Measurements from ENCODE around the gene FBXO9. TPM values are rescaled to one million over a fixed set of nuclear protein-coding genes. Genes with fewer than 3 reads are reported as not detected.
A peak's percentile ranks its signal among the peaks of the same experiment; 100 is the strongest.

Gene FBXO9
- total RNA-seq, 4 donors from 2014 or later: 50.5 to 166 (median 64.2) TPM

- no peak overlapping the region for H3K4me3 ChIP-seq
- no peaks in the 10 kb centered on the region for H3K9me3 ChIP-seq
- H3K27ac ChIP-seq: no peak overlapping the region
- intact Hi-C loops (cut with DNase I; ENCODE audit: low total_unique reads): no loop called here
- 74 to 88% methylated on average over 3 to 5 of the region's 5 CpGs for WGBS, 2 donors (ENCODE audit: low coverage in 1 of 2)
- in situ Hi-C loops (cut with MboI; ENCODE audit: low pct_ligation_motif_present in 1 of 4, low pct_unique_long_range_greater_than_20kb in 1 of 4, low sequenced_read_pairs in 3 of 4): loop anchor here in 2 of 4 donors (10.0 kb wide), 1 partner anchor 61 kb away; the partner anchor contains the start of gene GSTA4 (in 2 of the 2)
- H3K27me3 ChIP-seq: no peaks in the 10 kb centered on the region
- H3K4me1 ChIP-seq: peaks cover 23 to 48% (median 31%) of the 10 kb centered on the region in 4 donors
- no peaks in the 10 kb centered on the region for H3K36me3 ChIP-seq
- DNase-seq: no peak
- no peak for TF ChIP-seq CTCF (IDR thresholded peaks at IDR 0.05)
- no peak for TF ChIP-seq POLR2AphosphoS5 (IDR thresholded peaks at IDR 0.05)
- no peak for TF ChIP-seq EP300 (IDR thresholded peaks at IDR 0.05; ENCODE audit: low read depth)
- TF ChIP-seq POLR2A (IDR thresholded peaks at IDR 0.05): no peak
Observed at GRCh38 chr6:53055873-53056272, 9.3 kb upstream of the FBXO9 start.

GRCh38 chr6:53056273-53056672 is 8.9 kb upstream of the FBXO9 start:
- Histone ChIP-seq H3K27ac (no peak overlapping the region), H3K36me3 (no peaks in the 10 kb centered on the region), H3K4me3 (no peak overlapping the region), H3K4me1 (peaks cover 23 to 49% (median 31%) of the 10 kb centered on the region in 4 donors), H3K9me3 (no peaks in the 10 kb centered on the region), H3K27me3 (no peaks in the 10 kb centered on the region)
- WGBS, 2 donors (ENCODE audit: low coverage in 1 of 2): 20 to 40% methylated on average over 2 to 3 of the region's 3 CpGs
- no peak for DNase-seq
- intact Hi-C loops (cut with DNase I; ENCODE audit: low total_unique reads): no loop called here
- TF ChIP-seq POLR2A (IDR thresholded peaks at IDR 0.05) (no peak), POLR2AphosphoS5 (IDR thresholded peaks at IDR 0.05) (no peak), CTCF (IDR thresholded peaks at IDR 0.05) (no peak), EP300 (IDR thresholded peaks at IDR 0.05; ENCODE audit: low read depth) (no peak)
- in situ Hi-C loops (cut with MboI; ENCODE audit: low pct_ligation_motif_present in 1 of 4, low pct_unique_long_range_greater_than_20kb in 1 of 4, low sequenced_read_pairs in 3 of 4): loop anchor here in 2 of 4 donors (10.0 kb wide), 1 partner anchor 61 kb away; the partner anchor contains the start of gene GSTA4 (in 2 of the 2)

- no peaks in the 10 kb centered on the region for H3K36me3 ChIP-seq
- H3K27ac ChIP-seq: peak overlapping the region; percentile 9 to 52 (median 43)
- WGBS, 2 donors (ENCODE audit: low coverage in 1 of 2): 42 to 53% methylated on average over 4 of the region's 4 CpGs
- TF ChIP-seq POLR2AphosphoS5 (IDR thresholded peaks at IDR 0.05): no peak
- TF ChIP-seq POLR2A (IDR thresholded peaks at IDR 0.05): no peak
- TF ChIP-seq EP300 (IDR thresholded peaks at IDR 0.05; ENCODE audit: low read depth): no peak
- no peak for TF ChIP-seq CTCF (IDR thresholded peaks at IDR 0.05)
- DNase-seq: no peak
- no peaks in the 10 kb centered on the region for H3K27me3 ChIP-seq
- in situ Hi-C loops (cut with MboI; ENCODE audit: low pct_ligation_motif_present in 1 of 4, low pct_unique_long_range_greater_than_20kb in 1 of 4, low sequenced_read_pairs in 3 of 4): loop anchor here in 2 of 4 donors (10.0 kb wide), 1 partner anchor 64 kb away; the partner anchor contains the start of gene GSTA4 (in 2 of the 2)
- intact Hi-C loops (cut with DNase I; ENCODE audit: low total_unique reads): no loop called here
- no peak overlapping the region for H3K4me3 ChIP-seq
- H3K4me1 ChIP-seq: peaks cover 23 to 60% (median 35%) of the 10 kb centered on the region in 4 donors
- H3K9me3 ChIP-seq: no peaks in the 10 kb centered on the region
Observed at GRCh38 chr6:53058388-53059195, 6.6 kb upstream of the FBXO9 start.

All from transverse colon (tissue), 4 donors.